GM21786 (cell line): ENCODE measurements around the gene STK26.
"Not testable (repeated sequence)": the region's sequence is repeated elsewhere in the genome, so short reads cannot be mapped to it uniquely, and the experiment has no call there.

ENCODE experiments used
- ATAC-seq: cut with Tn5 transposase; IDR thresholded peaks from one replicate; pipeline ENCODE4 v1.9.1; 2021; ENCODE audit not compliant: unreplicated experiment

STK26 gene

DNA sequence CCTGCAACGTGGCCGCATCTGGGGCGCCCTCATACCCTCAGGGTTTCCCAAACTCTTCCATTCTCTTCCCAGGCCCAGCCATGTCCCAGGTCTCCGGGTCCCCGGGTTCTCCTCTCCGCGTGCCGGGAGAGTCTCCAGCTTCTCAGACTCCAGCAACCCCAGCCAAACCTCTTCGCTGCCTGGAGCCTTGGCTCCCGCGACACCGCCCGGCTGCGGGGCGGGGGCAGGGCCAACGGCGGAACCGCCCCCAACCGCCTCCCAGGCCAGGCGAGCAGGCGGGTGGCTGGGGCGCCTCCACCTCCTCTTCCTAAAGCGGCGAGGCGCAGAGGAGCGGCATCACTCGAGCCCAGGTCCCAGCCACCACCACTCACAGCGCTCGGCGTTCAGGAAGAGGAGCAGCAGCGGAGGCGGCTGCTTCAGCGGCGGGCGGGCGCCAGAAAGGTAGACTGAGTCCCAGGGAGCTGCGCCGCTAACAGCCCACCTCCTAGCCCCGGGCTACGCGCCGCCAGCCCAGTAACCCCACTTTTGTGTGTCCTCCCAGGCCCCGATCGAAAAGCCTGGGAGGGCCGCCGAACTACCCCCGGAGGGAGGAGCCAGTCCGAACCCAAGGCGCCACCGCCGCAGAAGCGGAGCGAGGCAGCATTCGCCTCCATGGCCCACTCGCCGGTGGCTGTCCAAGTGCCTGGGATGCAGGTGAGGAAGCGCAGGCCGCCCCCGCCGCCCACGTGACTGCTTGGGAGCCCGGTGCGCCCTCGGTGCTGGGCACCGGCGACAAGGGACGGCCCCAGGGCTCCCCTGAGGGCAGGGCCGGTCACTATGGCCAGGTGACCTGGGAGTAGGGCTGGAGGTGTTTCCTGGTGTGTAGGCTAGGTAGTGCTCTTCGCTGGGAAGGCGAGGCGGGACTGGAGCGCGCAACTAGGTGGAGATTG lies at the start of gene STK26:
TSS of gene STK26 (plus strand) at position 336 of the 929 bp plus-strand sequence. CDS start at position 652, 316 bp downstream.
- peak; percentile 74 for ATAC-seq

DNA sequence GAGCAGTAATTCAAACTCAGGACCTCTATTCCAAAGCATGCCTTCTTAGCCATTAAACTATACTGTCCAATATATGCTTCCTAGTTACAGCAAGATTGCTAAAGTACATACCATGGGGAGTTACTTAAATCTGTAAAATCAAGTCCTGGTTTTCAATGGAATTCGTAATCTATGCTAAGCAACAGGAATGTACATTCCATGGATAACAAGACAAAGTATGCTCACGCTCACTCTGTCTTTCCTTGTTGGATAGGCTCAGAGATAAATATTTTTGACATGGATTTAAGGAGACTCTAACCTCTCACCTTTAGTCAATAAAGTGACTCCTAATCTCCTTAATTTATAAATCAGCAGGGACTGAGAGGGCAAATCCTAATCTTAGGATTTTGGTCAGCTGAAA lies 47.3 kb upstream of the STK26 start:
- ATAC-seq: no peak

DNA sequence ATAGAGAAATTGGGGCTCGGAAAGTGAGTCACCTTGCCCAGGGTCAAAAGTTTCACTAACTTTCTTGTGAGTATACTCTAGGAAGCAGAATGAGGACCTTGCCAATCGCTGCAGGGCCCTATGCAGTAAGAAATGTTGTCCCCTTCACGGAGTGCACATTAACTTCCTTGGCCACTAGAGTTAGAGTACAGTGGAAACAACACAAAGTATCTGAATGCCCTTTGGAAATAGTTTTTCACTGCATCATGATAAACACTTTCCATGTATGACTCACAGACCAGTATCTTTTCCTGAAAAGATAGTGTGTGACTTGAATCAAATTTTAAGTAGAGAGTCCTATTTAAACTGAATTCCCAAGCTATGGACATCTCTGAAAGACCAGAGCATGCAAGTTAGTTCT lies 45.5 kb upstream of the STK26 start:
- no peak for ATAC-seq

DNA sequence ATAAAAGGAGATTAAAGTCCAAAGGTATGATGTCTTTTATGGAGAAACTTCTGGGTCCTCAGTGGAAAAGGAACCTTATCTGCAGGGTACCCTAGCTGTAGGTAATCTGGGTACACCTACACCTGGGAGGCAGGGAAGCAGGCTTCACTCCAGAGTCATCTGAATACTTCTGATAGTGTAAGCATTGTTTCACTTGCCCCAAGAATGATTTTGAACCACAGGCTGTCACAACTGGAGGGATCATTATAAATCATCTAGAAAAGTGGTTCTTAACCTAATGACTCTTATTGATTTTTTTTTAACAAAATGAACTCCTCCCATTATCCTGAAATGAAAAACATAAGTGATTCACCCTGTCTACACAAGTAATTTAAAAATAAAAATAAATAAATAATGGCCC lies 44.0 kb upstream of the STK26 start:
- ATAC-seq: no peak

DNA sequence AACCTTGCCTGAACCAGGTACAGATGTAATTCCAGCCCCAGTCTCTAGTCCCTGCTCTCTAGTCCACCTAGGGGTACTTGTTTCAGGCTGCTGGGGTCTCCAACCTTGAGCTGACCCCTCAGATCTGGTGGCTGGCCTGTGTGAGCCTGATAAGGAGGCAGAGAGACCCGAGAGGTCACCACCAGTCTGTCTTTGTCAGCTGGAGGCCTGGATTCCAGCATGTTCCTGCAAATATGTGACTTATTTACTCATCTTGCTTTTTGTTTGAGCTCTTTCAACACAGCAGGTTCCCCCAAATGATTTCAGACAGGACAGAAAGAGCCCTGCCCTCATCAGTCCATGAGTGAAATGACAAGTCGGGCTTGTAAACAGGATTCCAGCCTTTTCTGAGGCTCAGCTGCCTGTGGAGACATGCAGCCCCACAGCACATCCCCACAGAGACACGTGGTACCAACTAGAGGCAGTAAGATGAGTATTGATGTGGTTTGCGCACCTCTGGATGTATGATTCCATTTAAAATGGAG lies 37.5 kb upstream of the STK26 start:
- ATAC-seq: no peak

DNA sequence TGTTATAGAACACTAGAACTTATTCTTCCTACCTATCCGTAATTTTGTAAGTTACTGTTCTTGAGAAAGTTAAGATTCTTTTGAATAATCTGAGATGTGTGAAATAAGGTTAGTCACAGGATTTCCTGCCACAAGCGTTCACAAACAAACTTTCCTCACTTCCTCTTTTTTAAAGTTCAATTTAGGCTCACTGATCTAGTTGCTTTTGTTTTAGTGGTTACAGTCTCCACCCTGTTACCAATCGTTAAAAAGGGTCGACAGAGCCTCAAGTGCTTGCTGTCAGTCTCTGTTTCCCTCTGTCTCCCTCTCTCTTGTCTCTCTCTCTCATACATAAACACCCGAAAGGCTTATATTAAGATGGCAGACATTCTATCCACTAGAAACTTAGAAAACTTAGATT lies 35.9 kb upstream of the STK26 start:
- ATAC-seq: peak; percentile 99

DNA sequence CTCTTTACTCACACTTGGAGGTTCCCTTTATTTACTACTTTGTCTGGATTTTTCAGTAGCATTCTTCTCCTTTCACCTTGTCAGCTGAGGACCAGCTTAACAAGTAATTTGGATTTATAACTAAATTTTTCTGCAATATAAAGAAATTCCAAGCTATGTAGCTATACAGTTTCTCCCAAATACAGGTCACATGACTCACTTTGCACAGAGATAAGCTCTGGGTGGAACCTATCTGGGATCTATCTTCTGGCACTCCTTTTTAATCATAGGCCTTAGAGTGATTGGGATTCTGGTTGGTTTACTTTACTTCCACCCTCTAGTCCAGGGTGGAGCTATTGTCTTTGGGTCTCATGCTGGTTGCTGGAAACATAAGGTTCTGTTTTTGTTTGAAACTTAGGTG lies 34.9 kb upstream of the STK26 start:
- ATAC-seq: no peak

DNA sequence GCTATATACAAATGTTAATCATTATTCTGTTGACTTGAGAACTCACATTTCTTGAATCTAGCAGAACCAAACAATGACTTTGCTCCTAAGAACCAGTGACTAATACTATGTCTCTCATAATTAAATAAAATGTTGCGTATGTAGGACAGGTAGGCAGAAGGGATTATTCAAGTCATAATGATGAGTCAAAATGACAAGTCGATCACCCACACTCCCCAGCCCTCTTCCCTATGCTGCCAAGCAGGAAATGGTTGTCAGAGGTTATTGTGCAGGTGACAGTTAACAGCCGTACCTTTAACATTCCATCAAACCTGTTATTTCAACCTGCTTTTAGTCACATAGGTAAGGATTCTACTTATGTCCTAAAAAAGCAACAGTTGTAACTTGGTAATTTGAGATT lies 22.0 kb upstream of the STK26 start:
- ATAC-seq: no peak

DNA sequence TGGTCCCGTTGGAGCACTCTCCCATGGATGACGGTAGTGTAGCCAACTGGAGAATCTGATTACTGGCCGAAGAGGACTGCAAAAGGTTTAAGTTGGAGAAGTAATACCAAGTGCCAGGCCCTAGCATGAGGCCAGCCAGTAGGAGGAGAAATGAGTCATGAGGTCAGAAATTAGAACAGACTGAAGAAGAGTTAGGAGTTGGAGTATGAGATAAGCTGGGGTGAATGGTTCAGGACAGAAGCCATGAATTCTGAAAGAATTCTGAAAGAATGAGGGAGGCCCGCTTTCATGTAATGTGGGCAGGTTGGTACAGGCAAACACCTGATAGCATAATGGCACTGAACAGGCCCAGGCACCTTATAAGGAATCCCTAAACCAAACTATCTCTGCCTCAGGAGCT lies 18.4 kb upstream of the STK26 start:
- no peak for ATAC-seq

DNA sequence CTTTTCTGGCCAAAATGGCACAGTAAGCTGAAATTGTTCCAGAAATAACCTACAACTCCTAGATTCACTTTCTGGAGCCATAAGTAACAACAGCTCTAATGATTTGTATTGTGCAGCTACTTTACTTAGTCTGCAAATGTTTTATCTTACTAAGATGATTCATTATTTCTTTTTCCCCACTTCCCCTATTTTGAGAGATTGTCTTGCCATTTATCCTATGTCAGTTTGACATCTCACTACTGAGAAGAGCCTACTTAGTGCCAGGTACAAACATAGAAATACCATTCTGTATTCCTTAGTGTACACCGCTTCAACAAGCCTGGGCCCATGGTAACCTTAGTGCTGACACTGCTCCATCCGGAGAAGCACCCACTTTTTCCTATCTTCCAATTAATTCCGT lies 13.8 kb upstream of the STK26 start:
- ATAC-seq: no peak

DNA sequence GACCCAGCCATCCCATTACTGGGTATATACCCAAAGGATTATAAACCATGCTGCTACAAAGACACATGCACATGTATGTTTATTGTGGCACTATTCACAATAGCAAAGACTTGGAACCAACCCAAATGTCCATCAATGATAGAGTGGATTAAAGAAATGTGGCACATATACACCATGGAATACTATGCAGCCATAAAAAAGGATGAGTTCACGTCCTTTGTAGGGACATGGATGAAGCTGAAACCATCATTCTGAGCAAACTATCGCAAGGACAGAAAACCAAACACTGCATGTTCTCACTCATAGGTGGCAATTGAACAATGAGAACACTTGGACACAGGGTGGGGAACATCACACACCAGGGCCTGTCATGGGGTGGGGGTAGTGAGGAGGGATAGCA lies 12.9 kb upstream of the STK26 start:
- ATAC-seq: not testable (repeated sequence)

DNA sequence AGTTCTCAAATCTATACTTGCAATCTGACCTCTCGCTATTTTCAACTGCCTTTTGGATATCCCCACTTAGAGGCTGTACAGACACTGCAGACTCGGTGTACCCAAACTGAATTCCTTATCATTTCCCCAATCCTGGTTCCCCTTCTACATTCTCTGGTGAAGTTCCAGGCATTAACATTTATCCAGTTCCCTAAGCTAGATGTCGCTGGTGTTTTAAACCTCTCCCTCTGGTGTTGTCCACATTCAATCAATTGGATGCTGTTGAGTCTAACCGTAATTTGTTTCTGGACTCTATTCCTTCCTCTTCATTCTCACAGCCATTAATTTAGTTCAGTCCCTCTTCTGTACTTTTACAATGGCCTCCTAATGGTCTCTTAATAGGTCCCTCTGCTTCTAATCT lies 7.2 kb upstream of the STK26 start:
- no peak for ATAC-seq

DNA sequence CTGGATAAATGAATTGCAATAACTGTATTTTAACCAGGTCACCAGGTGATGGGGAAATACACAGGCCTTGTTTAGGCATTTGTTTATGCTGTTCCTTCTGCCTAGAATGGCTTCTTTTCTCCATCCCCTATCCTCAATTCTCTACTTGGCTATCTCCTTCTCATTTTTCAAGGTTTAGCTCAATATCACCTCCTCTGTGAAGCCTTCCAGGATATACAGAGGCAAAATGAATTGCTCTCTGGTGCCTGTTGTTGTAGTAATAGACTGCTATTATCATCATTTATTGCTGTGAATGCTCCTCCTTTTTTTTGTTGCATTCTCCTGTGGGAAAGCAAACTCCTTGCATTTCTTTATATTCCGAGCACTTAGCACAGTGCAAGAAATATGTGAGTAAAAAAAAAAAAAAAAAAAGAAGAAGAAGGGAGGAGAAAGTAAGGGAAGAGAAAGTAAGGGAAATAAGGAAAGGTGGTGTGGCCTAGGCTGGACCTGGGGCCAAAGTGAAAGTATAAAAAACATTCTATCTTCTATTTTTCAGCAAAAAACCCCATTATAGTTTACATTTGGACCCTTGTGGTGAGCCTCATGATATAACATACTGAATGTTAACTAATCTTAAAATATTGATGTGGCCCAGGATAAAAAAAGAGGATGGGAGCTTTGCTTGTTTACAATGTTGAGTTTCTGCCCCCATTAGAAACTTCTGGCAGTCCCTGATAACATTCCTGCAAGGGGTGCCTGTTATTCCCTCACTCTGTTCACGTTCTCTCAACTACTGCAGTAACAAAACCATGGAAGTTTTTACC lies 6.3 kb upstream of the STK26 start:
- ATAC-seq: no peak

DNA sequence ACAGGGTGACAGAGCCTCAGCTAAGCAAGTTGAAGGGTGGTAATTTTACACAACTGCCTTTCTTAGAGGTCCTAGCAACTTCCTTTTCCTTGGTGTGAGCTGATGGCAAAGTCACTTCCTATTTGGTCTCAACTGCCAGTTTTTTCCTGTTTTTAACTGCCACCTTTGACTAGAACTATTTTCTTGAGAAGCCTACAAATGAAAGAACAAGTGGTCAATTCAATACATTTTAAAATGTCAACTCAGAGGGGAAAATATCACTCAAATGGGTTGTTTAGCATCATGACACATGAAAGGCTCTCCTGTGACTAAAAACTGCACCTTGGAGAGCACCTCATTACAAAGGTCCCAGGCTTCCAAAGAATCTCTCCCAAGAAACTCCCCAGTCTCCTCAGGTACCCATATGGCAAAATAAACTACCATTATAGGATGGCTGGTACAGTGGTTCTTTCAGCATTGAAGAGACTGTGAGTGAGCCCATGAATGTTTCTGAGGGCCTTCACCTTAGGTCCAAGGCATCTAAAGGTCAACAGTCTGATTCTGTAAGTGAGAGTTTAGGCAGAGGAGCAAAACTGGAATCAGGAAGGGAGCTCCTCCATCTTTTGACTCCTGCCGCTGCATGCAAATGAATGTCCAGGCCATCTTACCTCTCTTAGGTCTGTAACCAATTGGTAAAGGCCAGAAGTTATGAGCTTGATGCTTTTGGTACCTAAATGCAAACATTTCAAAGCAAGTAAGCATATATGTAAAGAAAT lies 5.5 kb upstream of the STK26 start:
- ATAC-seq: no peak

DNA sequence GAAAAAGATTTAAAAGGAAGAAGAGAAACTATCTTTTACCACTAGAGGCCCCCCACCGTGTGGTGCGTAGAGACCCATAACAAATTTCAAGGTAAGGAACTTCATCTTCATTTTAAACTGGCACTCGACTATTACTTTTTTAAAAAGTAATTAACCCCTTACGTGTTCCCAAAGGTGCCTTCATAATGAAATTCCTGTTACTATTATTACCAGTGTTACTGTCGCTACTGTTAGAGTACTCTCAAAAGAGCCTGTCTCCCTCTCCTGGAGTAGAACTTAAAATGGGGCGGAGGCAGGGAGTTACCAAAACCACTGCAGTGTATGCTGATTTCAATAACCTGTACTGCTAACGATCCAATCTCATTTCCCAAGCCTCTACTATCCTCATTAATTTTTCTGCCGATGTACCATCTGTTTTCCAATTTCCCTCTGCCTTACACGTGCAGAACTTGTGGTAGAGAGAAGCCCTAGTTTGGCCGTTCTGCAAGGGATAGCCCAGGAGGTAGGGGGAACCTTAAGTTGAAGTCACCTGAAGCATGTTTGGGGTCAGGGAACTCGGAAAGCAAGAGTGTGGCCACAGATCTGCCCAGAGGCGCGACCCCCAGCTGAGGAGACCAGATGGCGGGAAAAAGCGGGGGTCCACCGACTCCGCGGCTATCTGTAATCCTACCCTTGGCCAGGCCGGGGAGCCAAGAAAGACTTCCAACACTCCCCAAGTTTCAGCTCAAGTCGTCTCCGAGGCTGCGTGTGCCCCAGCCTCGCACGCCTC lies 720 bp upstream of the STK26 start:
- ATAC-seq: peak; percentile 21

DNA sequence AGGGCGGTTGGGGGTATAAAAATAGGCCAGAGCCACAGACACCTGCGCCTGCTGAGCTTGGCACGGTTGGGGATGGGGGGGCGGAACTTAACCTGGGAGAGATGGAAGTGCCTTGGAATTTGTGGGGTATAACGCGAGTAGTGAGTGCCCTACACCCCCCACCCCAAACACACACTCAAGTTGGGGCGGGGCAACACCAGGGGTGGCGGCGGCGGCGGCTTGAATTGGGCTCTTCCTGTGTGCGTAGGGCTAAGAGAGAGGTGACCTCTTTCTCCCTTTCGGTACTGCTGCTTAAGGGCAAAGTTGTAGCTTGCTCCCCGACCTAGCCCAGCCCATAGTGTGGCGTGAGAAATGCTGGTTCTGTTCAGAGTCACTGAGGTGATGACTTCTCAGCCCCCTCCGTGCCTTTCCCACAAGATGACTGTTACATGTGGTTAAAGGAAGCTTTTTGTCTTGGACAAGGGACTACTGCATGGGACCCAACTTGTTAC lies 839 bp downstream of the STK26 start:
- peak; percentile 44 for ATAC-seq

DNA sequence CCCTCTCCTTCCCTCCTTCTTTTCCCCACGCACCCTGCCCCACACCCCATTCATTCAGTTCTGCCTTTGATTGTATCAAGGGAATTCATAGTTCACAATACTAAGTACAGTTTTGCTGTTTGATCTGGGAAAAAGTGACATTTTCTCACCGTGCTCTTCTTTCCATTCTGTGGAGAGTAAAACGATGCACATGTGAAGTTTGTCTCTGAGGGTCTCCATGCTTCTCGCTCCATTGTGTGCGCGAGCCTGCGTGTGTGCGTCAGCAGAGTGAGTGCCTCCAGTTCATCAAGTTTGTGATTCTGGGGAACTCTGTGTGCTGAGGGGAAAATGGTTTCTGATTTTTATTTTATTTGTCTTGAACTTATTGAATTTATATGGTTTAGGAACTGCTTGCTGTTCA lies 1.9 kb downstream of the STK26 start:
- ATAC-seq: no peak

DNA sequence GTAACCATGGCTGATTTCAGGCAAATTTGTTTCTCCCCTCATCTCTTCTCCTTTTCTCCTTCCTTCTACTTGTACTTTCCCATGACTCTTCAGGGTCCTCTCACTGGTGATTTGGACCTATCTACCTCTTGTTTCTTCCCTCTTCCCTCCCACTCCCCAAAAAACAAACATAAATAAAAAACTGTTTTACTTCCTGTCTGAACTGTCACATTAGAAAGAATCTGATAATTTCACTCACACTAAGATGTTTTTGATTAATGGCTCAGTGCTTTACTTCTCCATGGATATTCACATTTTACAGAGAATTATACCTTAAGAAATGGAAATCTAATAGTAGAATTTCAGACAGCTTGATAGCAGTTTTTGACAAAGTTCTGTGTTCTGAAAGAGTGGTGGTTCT lies 7.2 kb downstream of the STK26 start:
- no peak for ATAC-seq

DNA sequence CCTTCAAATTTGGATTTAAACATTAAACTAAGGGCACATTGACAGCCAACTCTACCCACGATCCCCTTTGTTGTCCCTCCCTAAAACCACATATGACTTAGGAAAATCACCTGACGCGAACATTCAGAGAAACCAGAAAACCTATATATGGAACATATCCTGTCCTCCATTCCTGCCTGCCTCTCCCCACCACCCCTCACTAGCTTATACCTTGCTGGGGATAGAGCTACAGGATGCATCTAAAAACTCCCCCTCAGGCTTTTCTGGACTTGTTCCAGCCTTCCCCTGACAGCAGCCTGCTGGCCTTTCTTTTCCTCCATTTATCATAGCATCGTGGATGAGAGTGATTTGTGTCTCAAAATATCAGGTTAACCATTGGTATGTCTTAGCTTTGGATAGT lies 8.8 kb downstream of the STK26 start:
- no peak for ATAC-seq

DNA sequence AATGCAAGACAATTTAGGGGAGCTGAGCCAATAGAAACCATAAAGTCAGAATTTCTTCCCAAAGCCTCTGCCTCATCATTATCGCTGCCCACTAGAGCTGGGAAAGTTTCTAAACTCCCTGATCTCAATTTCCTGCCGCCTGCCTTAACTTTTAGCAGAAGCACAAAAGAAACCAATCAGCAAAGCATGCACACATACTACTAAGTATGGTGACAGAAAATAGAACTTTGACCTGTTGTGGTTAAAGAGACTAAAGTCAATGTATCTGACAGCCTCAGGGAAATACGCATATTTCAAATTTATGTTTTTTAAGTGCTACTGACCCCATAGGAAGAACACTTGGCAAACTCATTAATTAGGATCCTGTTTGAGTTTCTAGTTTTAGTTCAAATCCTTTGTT lies 10.1 kb downstream of the STK26 start:
- no peak for ATAC-seq
